Breast epithelium (tissue), 3 donors: ENCODE results near the gene ACER3.

Experiments
- POLR2A ChIP-seq: fragments of 450-650 bp; IDR thresholded peaks from one replicate; pipeline ENCODE4 v1.6.1; 2016; ENCODE audit warnings: antibody characterized with exemption, mild to moderate bottlenecking, moderate library complexity
- POLR2AphosphoS5 ChIP-seq, 3 donors: sonication (generic); formaldehyde crosslinking; IDR thresholded peaks; one replicate each; pipeline ENCODE4 v1.6.1; 2017; ENCODE audit warnings: antibody characterized with exemption in 3 of 3
- TF ChIP-seq, protein P1 (sequence below), 3 donors: fragments of 450-650 bp; IDR thresholded peaks; one replicate each; pipeline ENCODE4 v1.5.1; 2016 to 2017; ENCODE audit warnings: antibody characterized with exemption in 3 of 3, mild to moderate bottlenecking in 3 of 3, moderate library complexity in 3 of 3

DNA sequence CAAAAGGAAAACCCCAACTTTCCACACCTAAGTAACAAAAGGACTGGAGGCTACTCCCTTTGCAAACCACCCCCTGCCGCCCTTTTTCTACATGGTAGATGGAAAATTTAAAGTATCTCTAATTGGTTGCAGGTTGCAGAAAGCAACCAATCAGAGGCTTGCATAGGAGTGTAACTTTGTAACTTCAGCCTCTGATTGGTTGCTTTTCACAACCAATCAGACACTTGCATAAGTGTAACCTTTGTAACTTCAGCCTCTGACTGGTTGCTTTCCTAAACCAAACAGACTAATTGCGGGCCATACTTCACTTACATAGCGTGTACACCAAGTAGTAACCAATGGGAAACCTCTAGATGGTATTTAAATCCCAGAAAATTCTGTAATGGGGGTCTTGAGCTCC lies 16.8 kb upstream of the ACER3 start:
- TF ChIP-seq, protein P1, sequence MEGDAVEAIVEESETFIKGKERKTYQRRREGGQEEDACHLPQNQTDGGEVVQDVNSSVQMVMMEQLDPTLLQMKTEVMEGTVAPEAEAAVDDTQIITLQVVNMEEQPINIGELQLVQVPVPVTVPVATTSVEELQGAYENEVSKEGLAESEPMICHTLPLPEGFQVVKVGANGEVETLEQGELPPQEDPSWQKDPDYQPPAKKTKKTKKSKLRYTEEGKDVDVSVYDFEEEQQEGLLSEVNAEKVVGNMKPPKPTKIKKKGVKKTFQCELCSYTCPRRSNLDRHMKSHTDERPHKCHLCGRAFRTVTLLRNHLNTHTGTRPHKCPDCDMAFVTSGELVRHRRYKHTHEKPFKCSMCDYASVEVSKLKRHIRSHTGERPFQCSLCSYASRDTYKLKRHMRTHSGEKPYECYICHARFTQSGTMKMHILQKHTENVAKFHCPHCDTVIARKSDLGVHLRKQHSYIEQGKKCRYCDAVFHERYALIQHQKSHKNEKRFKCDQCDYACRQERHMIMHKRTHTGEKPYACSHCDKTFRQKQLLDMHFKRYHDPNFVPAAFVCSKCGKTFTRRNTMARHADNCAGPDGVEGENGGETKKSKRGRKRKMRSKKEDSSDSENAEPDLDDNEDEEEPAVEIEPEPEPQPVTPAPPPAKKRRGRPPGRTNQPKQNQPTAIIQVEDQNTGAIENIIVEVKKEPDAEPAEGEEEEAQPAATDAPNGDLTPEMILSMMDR (IDR thresholded peaks at IDR 0.05): no peak
- TF ChIP-seq POLR2A (no peak), POLR2AphosphoS5 (IDR thresholded peaks at IDR 0.05) (no peak)
